Measurements from ENCODE around the gene DIMT1.

DNA sequence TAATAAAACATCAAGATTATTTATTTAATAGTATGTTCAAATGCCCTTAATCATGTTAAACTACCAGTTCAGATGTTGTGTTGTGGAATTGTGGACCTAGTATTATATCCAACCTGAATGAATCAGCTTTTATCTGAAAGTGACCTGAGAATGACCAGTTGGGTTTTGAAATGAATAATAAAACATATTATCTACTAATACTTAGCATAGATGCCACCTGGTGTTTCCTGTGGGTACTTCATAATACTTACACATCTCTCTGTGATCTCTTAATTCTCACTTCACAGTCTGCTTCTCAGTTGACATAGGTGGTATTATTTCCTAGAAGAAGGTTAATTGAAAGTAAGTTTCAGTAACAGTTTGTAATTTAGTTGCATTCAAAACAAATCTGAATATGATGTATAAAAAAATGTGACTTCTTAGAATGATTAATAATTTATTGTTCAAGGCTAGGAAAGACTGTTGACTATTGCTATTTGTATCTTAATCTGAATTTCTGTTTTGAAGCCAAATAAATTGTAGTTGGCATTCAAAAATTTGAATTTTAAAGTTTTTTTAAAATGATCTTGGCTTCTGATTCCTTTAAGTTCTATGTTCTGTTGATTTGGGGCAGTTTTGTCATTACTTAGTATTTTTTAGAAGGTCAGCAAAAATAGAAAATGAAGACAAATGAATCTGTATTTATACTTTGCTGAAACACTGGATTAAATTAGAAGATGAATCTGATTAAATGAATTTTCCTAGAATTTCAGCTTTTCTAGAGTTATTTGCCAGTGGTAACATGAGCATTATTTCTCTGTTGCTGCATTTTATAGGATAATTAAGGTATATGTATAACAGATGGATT lies 49.5 kb downstream of the DIMT1 start:
- TF ChIP-seq, protein P1, sequence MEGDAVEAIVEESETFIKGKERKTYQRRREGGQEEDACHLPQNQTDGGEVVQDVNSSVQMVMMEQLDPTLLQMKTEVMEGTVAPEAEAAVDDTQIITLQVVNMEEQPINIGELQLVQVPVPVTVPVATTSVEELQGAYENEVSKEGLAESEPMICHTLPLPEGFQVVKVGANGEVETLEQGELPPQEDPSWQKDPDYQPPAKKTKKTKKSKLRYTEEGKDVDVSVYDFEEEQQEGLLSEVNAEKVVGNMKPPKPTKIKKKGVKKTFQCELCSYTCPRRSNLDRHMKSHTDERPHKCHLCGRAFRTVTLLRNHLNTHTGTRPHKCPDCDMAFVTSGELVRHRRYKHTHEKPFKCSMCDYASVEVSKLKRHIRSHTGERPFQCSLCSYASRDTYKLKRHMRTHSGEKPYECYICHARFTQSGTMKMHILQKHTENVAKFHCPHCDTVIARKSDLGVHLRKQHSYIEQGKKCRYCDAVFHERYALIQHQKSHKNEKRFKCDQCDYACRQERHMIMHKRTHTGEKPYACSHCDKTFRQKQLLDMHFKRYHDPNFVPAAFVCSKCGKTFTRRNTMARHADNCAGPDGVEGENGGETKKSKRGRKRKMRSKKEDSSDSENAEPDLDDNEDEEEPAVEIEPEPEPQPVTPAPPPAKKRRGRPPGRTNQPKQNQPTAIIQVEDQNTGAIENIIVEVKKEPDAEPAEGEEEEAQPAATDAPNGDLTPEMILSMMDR (IDR thresholded peaks at IDR 0.05) = peak; percentile 64 to 67 (median 67)
- TF ChIP-seq POLR2A (IDR thresholded peaks at IDR 0.05; ENCODE audit: low read depth) = no peak
- no peak for TF ChIP-seq EP300 (IDR thresholded peaks at IDR 0.05)

Data from esophagus muscularis mucosa (tissue), 4 donors.